Smooth muscle cell (in vitro differentiated cells): ENCODE measurements around the gene ITGA8. TPM values are rescaled to one million over a fixed set of nuclear protein-coding genes. Genes with fewer than 3 reads are reported as not detected.

ENCODE experiments used
- DNase-seq: peaks from one replicate; lab custom pipeline; 2025; ENCODE audit not compliant: unreplicated experiment; lab: John Stamatoyannopoulos, UW
- H2AFZ ChIP-seq: fragments of 200-600 bp; sonication (generic); 2 replicates; pipeline ENCODE4 v1.6.0; 2016; ENCODE audit warnings: antibody characterized with exemption, low read depth, mild to moderate bottlenecking
- H3F3A ChIP-seq: fragments of 200-600 bp; sonication (generic); 2 replicates; pipeline ENCODE4 v1.6.0; 2017; ENCODE audit warnings: antibody characterized with exemption, low read depth
- H3K27ac ChIP-seq: fragments of 200-600 bp; sonication (generic); 2 replicates; pipeline ENCODE4 v1.5.1; 2016; ENCODE audit warnings: low read depth, mild to moderate bottlenecking
- H3K27me3 ChIP-seq: fragments of 200-600 bp; sonication (generic); 2 replicates; pipeline ENCODE4 v1.6.1; 2016; ENCODE audit warnings: low read depth, mild to moderate bottlenecking
- H3K36me3 ChIP-seq: fragments of 200-600 bp; sonication (generic); 2 replicates; pipeline ENCODE4 v1.5.1; 2016; ENCODE audit warnings: low read depth
- H3K4me1 ChIP-seq: fragments of 200-600 bp; sonication (generic); 2 replicates; pipeline ENCODE4 v1.5.1; 2016; ENCODE audit warnings: low read depth
- H3K4me2 ChIP-seq: fragments of 200-600 bp; sonication (generic); 2 replicates; pipeline ENCODE4 v1.6.0; 2016; ENCODE audit warnings: mild to moderate bottlenecking
- H3K4me3 ChIP-seq: fragments of 200-600 bp; sonication (generic); 2 replicates; pipeline ENCODE4 v1.5.1; 2016; ENCODE audit warnings: mild to moderate bottlenecking
- H3K79me2 ChIP-seq: fragments of 200-600 bp; sonication (generic); 2 replicates; pipeline ENCODE4 v1.6.0; 2016; ENCODE audit warnings: low read depth, mild to moderate bottlenecking
- H3K9ac ChIP-seq: fragments of 200-600 bp; sonication (generic); 2 replicates; pipeline ENCODE4 v1.6.0; 2016; ENCODE audit warnings: low read depth
- H3K9me3 ChIP-seq: fragments of 200-600 bp; sonication (generic); replicated peaks from 2 replicates; pipeline ENCODE4 v1.5.1; 2016; ENCODE audit warnings: low read depth
- H4K20me1 ChIP-seq: fragments of 200-600 bp; sonication (generic); 2 replicates; pipeline ENCODE4 v1.6.0; 2016; ENCODE audit warnings: low read depth
- WGBS: methylation state at CpG from one replicate; pipeline ENCODE4 v1.1.7; 2016; ENCODE audit warnings: low lambda C conversion rate; 5-methylcytosine and 5-hydroxymethylcytosine counted together
- polyA plus RNA-seq: library from polyadenylated mRNA; unstranded; fragments of >200 nt; fragmentation: Nextera tagmentation; extraction: Ambion mirVana; gene quantifications from 2 replicates; pipeline ENCODE4 v1.2.1, GENCODE V29; 2016
- total RNA-seq: library from RNA; depleted of rRNA; stranded (reverse); fragments of >200 nt; gene quantifications from 2 replicates; pipeline ENCODE4 v1.2.3, GENCODE V29; 2014
- TF ChIP-seq, protein P1 (sequence below): fragments of 200-600 bp; sonication (generic); IDR thresholded peaks from 2 replicates; pipeline ENCODE4 v1.5.1; 2017; ENCODE audit warnings: borderline replicate concordance, mild to moderate bottlenecking, antibody characterized with exemption; ENCODE audit not compliant: insufficient read depth, poor library complexity, severe bottlenecking

The ITGA8 gene
- total and polyA plus RNA-seq, 2 experiments from 2014 or later = 0.02 to 0.36 TPM

DNA sequence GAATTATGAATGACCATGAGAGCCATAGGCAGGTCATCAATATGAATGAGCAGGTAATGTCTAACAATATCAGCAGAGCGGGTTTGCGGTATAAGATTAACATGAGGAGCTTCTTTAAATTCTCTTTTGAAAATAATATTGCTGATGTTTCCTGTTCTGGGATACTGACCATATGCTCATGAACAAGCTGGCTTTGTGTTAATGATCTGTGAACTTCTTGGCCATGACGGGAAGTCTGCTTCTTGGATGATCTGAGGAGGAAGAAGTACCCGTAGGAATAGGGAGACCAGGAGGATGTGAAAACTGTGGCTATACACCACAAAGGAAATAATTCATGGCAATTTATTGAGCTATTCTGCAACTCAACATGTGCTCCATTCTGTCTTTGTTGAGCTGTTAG lies 38.6 kb downstream of the ITGA8 start:
- H3K27ac ChIP-seq = no peak overlapping the region
- no peaks in the 10 kb centered on the region for H3F3A ChIP-seq

DNA sequence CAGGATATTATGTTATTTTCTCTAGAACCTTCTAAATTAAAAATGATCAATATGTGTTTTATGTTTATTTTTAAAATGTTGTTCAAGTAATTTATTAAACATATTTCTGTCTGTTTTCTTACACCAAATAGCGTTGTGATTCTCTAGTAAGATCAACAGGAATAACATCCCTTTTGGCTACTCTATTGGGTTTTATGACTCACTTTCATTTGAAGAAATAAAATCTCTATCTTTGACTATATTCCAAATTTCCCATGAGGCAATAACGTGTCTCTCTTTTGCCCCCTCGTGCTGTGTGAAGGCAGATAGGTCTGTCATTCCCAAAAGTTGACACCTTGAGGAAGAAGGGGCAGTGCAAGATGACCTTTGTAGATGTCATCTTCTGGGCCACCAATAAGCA lies 40.9 kb downstream of the ITGA8 start:
- H3K9ac ChIP-seq = no peak overlapping the region
- no peaks in the 10 kb centered on the region for H4K20me1 ChIP-seq
- 94% methylated on average over 3 of the region's 3 CpGs for WGBS
- no peaks in the 10 kb centered on the region for H3F3A ChIP-seq
- H3K4me1 ChIP-seq = no peaks in the 10 kb centered on the region
- H3K27ac ChIP-seq = no peak overlapping the region
- H3K27me3 ChIP-seq = no peaks in the 10 kb centered on the region
- no peaks in the 10 kb centered on the region for H3K36me3 ChIP-seq
- no peak overlapping the region for H3K4me3 ChIP-seq
- no peak for DNase-seq
- TF ChIP-seq, protein P1, sequence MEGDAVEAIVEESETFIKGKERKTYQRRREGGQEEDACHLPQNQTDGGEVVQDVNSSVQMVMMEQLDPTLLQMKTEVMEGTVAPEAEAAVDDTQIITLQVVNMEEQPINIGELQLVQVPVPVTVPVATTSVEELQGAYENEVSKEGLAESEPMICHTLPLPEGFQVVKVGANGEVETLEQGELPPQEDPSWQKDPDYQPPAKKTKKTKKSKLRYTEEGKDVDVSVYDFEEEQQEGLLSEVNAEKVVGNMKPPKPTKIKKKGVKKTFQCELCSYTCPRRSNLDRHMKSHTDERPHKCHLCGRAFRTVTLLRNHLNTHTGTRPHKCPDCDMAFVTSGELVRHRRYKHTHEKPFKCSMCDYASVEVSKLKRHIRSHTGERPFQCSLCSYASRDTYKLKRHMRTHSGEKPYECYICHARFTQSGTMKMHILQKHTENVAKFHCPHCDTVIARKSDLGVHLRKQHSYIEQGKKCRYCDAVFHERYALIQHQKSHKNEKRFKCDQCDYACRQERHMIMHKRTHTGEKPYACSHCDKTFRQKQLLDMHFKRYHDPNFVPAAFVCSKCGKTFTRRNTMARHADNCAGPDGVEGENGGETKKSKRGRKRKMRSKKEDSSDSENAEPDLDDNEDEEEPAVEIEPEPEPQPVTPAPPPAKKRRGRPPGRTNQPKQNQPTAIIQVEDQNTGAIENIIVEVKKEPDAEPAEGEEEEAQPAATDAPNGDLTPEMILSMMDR = no peak
- H2AFZ ChIP-seq = no peak overlapping the region
- H3K9me3 ChIP-seq = no peaks in the 10 kb centered on the region
- H3K4me2 ChIP-seq = no peak overlapping the region
- no peaks in the 10 kb centered on the region for H3K79me2 ChIP-seq

More for the DNA sequence above, 38.6 kb downstream of the ITGA8 start:
- no peaks in the 10 kb centered on the region for H3K27me3 ChIP-seq
- H2AFZ ChIP-seq = no peak overlapping the region
- no peak for DNase-seq
- H3K36me3 ChIP-seq = no peaks in the 10 kb centered on the region
- no peaks in the 10 kb centered on the region for H3K9me3 ChIP-seq
- no peak overlapping the region for H3K9ac ChIP-seq
- H3K4me2 ChIP-seq = no peak overlapping the region
- no peak overlapping the region for H3K4me3 ChIP-seq
- WGBS = 90% methylated on average over 4 of the region's 4 CpGs
- H4K20me1 ChIP-seq = no peaks in the 10 kb centered on the region
- TF ChIP-seq, protein P1 = no peak
- H3K4me1 ChIP-seq = no peaks in the 10 kb centered on the region
- no peaks in the 10 kb centered on the region for H3K79me2 ChIP-seq

DNA sequence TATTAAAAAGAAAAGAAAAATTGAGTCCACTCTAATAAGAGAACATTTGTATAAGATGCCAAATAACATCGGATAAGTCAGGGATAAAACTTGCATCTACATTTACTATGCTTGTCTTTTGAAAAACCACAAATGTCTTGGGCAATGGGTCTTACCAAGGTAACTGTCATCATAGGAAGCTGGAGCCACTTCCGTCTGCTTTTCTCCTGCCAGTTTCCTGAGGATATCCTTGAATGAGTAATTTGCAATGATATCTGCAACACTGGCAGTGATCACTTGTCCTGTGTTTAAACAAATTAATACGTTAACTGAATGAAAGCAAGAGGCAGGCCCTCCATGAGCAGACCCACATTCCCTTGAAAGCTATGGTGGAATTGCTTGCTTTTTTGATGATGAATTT lies 47.3 kb downstream of the ITGA8 start:
- H3K4me3 ChIP-seq = no peak overlapping the region
- no peak overlapping the region for H3K27ac ChIP-seq
- H3K9ac ChIP-seq = no peak overlapping the region
- no peak overlapping the region for H2AFZ ChIP-seq
- no peaks in the 10 kb centered on the region for H3K4me1 ChIP-seq
- H3F3A ChIP-seq = no peaks in the 10 kb centered on the region
- H3K27me3 ChIP-seq = no peaks in the 10 kb centered on the region
- no peaks in the 10 kb centered on the region for H3K36me3 ChIP-seq
- 87% methylated on average over 3 of the region's 3 CpGs for WGBS
- H3K4me2 ChIP-seq = no peak overlapping the region
- DNase-seq = no peak
- no peaks in the 10 kb centered on the region for H3K9me3 ChIP-seq
- H4K20me1 ChIP-seq = no peaks in the 10 kb centered on the region
- no peaks in the 10 kb centered on the region for H3K79me2 ChIP-seq
- TF ChIP-seq, protein P1 = no peak

DNA sequence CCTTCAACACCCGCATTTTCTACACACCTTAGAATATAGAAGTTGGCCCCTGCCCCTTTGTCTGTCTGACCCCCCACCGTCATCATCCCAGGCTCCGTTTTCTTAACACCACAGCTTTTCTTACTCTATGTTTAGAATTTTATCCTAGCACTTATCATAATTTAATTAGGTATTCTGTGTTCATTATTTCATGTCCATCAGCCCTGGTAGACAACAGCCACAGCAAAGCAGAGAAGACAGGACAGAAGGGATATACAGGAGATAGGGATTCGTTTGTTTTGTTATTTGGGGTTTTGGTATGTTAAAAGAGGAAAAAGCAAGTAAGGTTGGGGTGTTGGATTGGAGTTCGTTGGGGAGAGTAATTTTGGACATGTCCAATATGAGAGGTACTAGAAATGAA lies 48.8 kb downstream of the ITGA8 start:
- WGBS = 81% methylated on average over 5 of the region's 5 CpGs
- TF ChIP-seq, protein P1 = no peak

More for the DNA sequence above, 48.8 kb downstream of the ITGA8 start:
- H3K36me3 ChIP-seq = no peaks in the 10 kb centered on the region
- H3K27ac ChIP-seq = no peak overlapping the region
- no peak overlapping the region for H3K9ac ChIP-seq
- H3K4me3 ChIP-seq = no peak overlapping the region
- no peak overlapping the region for H3K4me2 ChIP-seq
- H3K79me2 ChIP-seq = no peaks in the 10 kb centered on the region
- H3K9me3 ChIP-seq = no peaks in the 10 kb centered on the region
- H3K4me1 ChIP-seq = no peaks in the 10 kb centered on the region
- H3K27me3 ChIP-seq = no peaks in the 10 kb centered on the region
- DNase-seq = no peak
- H3F3A ChIP-seq = no peaks in the 10 kb centered on the region
- no peaks in the 10 kb centered on the region for H4K20me1 ChIP-seq
- H2AFZ ChIP-seq = no peak overlapping the region
